NCI-H1092 treated with DMSO at 0.1 percent for 48 hours (cell line): ENCODE results near the gene CBARP.

Experiments
- DNase-seq: peaks from one replicate; lab custom pipeline; 2025; lab: John Stamatoyannopoulos, UW

Gene CBARP

GRCh38 chr19:1265615-1266128 lies 27.9 kb upstream of the CBARP start:
- DNase-seq: no peak

- DNase-seq: no peak
Observed at GRCh38 chr19:1264801-1265614, 27.2 kb upstream of the CBARP start.

GRCh38 chr19:1263188-1263587 lies 25.4 kb upstream of the CBARP start:
- DNase-seq: no peak

- no peak for DNase-seq
Observed at GRCh38 chr19:1262623-1263123, 24.9 kb upstream of the CBARP start.

GRCh38 chr19:1261798-1262622 lies 24.2 kb upstream of the CBARP start:
- peak; percentile 57 for DNase-seq

- DNase-seq: no peak
Observed at GRCh38 chr19:1261538-1261797, 23.7 kb upstream of the CBARP start.

- DNase-seq: peak; percentile 93
Observed at GRCh38 chr19:1260749-1261537, 23.1 kb upstream of the CBARP start.

GRCh38 chr19:1259876-1260748 lies 22.3 kb upstream of the CBARP start:
- DNase-seq: no peak

GRCh38 chr19:1259206-1259875 lies 21.5 kb upstream of the CBARP start:
- no peak for DNase-seq

GRCh38 chr19:1258707-1259205 lies 21.0 kb upstream of the CBARP start:
- DNase-seq: no peak

- no peak for DNase-seq
Observed at GRCh38 chr19:1258163-1258492, 20.3 kb upstream of the CBARP start.

- no peak for DNase-seq
Observed at GRCh38 chr19:1257475-1258162, 19.8 kb upstream of the CBARP start.

GRCh38 chr19:1256646-1257474 lies 19.1 kb upstream of the CBARP start:
- no peak for DNase-seq

- DNase-seq: no peak
Observed at GRCh38 chr19:1255186-1256161, 17.7 kb upstream of the CBARP start.

- DNase-seq: no peak
Observed at GRCh38 chr19:1254530-1255185, 16.9 kb upstream of the CBARP start.

GRCh38 chr19:1254081-1254527 lies 16.3 kb upstream of the CBARP start:
- no peak for DNase-seq

GRCh38 chr19:1253514-1254080 lies 15.8 kb upstream of the CBARP start:
- no peak for DNase-seq
